Measurements from ENCODE around the gene SLC14A1. TPM values are rescaled to one million over a fixed set of nuclear protein-coding genes. Genes with fewer than 3 reads are reported as not detected.
A peak's percentile ranks its signal among the peaks of the same experiment; 100 is the strongest.

The SLC14A1 gene
- 35.8 and 40.0 TPM in 2 replicates for total RNA-seq (2014; rRNA removed; shearing (Covaris generic); ENCODE audit: low replicate concordance)

GRCh38 chr18:45723567-45724355 lies at the start of gene SLC14A1:
Gene SLC14A1 (plus strand): TSS chr18:45724181. CDS start chr18:45730321, 6,140 bp downstream.
- no peaks in the 10 kb centered on the region for H3K9me3 ChIP-seq
- no peaks in the 10 kb centered on the region for H3K27me3 ChIP-seq
- no peaks in the 10 kb centered on the region for H3K36me3 ChIP-seq
- no peak for DNase-seq
- H3K4me3 ChIP-seq: peak within 1 kb of the TSS; percentile 31

DNA sequence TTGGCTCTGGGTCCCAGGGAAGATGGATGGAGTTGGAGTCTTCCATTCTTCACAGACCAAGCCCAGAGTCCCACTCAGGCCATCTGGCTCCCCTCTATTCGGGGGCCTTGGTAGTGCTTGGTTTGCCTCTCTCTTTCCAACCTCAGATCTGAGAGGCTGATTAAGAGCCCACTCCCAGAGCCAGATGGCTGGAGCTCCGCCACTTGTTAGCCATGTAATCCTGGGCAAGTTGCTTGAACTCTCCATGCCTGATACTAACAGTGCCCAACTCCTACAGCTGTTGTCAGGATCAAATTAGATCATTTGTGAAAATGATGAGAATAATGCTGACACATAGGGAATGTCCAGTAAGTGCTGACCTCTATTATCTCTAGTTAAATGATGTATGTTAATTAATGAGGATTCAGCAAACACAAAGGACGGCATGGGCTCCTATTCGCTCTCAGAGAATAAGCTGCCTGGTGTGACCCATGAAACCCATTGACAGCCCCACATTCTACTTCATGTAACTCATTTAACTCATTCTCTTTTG lies 46.6 kb upstream of the SLC14A1 start:
- no peak overlapping the region for H3K4me3 ChIP-seq
- H3K27me3 ChIP-seq: no peaks in the 10 kb centered on the region
- DNase-seq: no peak
- no peaks in the 10 kb centered on the region for H3K9me3 ChIP-seq
- no peaks in the 10 kb centered on the region for H3K36me3 ChIP-seq

- H3K9me3 ChIP-seq: no peaks in the 10 kb centered on the region
- no peak overlapping the region for H3K4me3 ChIP-seq
- H3K27me3 ChIP-seq: no peaks in the 10 kb centered on the region
- DNase-seq: no peak
- H3K36me3 ChIP-seq: no peaks in the 10 kb centered on the region
These were observed 45.5 kb upstream of the SLC14A1 start for GRCh38 chr18:45678441-45678840.

- Histone ChIP-seq H3K9me3 (no peaks in the 10 kb centered on the region), H3K4me3 (no peak overlapping the region), H3K27me3 (no peaks in the 10 kb centered on the region), H3K36me3 (no peaks in the 10 kb centered on the region)
- DNase-seq: no peak
These were observed 45.1 kb upstream of the SLC14A1 start for GRCh38 chr18:45678850-45679249.

DNA sequence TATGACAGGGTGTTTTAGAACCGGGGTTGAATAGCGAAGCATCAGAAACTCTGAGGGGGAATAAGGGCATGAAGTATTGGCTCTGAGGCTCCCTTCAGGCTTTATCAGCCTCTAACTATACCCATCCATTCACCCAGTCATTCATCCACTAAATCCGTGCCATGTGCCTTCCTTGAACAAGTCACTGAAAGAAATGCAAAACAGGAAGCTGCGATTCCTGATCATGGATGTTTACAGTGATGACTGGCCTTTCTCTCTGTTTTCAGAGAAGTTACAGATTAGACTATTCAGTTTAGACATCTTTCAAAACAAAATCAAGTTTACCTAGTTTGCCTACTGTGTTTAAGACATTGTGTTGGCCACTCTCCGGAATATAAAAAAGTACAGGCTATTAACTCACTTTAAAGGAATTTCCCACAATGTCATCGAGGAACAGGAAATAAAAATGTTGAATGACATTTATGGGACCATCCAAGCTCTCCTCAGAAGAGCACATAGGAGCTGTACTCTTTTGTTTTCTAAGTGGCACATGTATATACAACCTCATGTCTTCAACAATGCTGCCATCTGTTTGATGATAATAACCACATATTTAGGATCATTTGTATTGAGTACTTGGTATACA lies 43.8 kb upstream of the SLC14A1 start:
- H3K27me3 ChIP-seq: no peaks in the 10 kb centered on the region
- H3K36me3 ChIP-seq: no peaks in the 10 kb centered on the region
- no peak for DNase-seq
- H3K4me3 ChIP-seq: no peak overlapping the region
- no peaks in the 10 kb centered on the region for H3K9me3 ChIP-seq

DNA sequence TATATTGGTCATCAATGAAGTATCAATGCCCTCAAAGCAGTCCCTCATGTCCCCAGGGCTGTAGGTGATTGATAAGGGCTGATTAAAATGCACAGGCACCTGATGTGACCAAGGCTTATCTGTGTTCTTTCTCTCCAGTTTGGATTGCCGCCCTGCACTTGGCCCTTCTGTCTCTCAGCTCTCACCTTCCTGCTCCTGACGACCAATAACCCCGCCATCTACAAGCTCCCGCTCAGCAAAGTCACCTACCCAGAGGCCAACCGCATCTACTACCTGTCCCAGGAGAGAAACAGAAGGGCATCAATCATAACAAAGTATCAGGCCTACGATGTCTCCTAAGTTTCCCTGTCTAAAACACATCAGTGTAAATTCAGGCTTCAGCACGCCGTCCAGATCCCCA lies 41.8 kb upstream of the SLC14A1 start:
- no peak for DNase-seq
- H3K27me3 ChIP-seq: no peaks in the 10 kb centered on the region
- no peaks in the 10 kb centered on the region for H3K36me3 ChIP-seq
- H3K4me3 ChIP-seq: no peak overlapping the region
- no peaks in the 10 kb centered on the region for H3K9me3 ChIP-seq

GRCh38 chr18:45684341-45685115 lies 39.5 kb upstream of the SLC14A1 start:
- Histone ChIP-seq H3K9me3 (no peaks in the 10 kb centered on the region), H3K4me3 (no peak overlapping the region), H3K36me3 (no peaks in the 10 kb centered on the region), H3K27me3 (no peaks in the 10 kb centered on the region)
- DNase-seq: no peak

- no peak for DNase-seq
- no peak overlapping the region for H3K4me3 ChIP-seq
- no peaks in the 10 kb centered on the region for H3K36me3 ChIP-seq
- H3K9me3 ChIP-seq: no peaks in the 10 kb centered on the region
- no peaks in the 10 kb centered on the region for H3K27me3 ChIP-seq
These were observed 36.9 kb upstream of the SLC14A1 start for GRCh38 chr18:45686891-45687611.

- Histone ChIP-seq H3K27me3 (no peaks in the 10 kb centered on the region), H3K4me3 (no peak overlapping the region), H3K36me3 (no peaks in the 10 kb centered on the region), H3K9me3 (0 out of 2 replicates have a peak, but pooled peaks cover 2% of the 10 kb centered on the region)
- no peak for DNase-seq
These were observed 36.4 kb upstream of the SLC14A1 start for GRCh38 chr18:45687621-45688020.

GRCh38 chr18:45688113-45688512 lies 35.9 kb upstream of the SLC14A1 start:
- H3K4me3 ChIP-seq: no peak overlapping the region
- DNase-seq: no peak
- no peaks in the 10 kb centered on the region for H3K36me3 ChIP-seq
- no peaks in the 10 kb centered on the region for H3K27me3 ChIP-seq
- H3K9me3 ChIP-seq: peaks cover 7% of the 10 kb centered on the region

- H3K27me3 ChIP-seq: no peaks in the 10 kb centered on the region
- no peaks in the 10 kb centered on the region for H3K36me3 ChIP-seq
- H3K4me3 ChIP-seq: no peak overlapping the region
- DNase-seq: no peak
- H3K9me3 ChIP-seq: peaks cover 14% of the 10 kb centered on the region
These were observed 35.1 kb upstream of the SLC14A1 start for GRCh38 chr18:45688833-45689232.

- H3K36me3 ChIP-seq: no peaks in the 10 kb centered on the region
- H3K9me3 ChIP-seq: peaks cover 17% of the 10 kb centered on the region
- DNase-seq: no peak
- no peaks in the 10 kb centered on the region for H3K27me3 ChIP-seq
- H3K4me3 ChIP-seq: no peak overlapping the region
These were observed 34.6 kb upstream of the SLC14A1 start for GRCh38 chr18:45689396-45689795.

DNA sequence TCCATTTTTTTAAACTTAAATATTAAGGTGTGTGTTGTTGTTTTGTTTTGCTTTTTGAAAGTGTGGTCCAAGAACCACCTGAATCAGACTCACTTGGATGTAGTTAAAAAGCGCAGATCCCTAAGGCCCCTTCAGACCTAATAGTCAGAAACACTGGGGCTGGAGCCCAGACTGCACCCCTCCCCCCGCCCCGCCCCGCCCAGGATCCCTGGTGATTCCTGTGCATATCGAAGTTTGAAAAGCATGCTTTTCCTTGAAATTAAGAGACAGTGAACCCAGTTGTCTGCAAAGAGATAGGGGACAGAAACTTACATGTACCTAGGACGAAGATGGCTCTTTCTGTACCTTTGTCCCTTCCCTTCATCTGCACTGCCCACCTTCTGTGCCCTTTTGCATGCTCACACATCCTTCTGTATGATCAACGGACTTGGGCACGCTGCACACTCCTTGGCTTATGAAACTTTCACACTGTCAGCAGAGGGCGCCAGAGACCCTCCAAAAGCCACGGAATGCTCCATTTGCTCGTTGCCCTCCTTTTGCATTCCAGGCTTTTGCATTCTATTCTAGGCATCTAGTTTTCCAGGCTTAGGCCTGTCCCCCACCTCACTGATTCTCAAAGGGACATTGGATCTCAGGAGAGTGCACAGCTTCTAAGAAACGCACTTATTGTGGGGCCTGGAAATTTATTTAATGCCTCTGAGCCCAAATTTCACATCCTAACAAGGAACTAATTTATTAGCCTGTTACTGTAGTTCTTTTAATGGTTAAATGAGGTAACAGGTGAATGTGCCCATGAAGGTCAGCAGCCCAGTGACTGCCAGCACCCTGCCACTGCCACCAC lies 32.8 kb upstream of the SLC14A1 start:
- DNase-seq: peak; percentile 63
- no peak overlapping the region for H3K4me3 ChIP-seq
- no peaks in the 10 kb centered on the region for H3K27me3 ChIP-seq
- H3K9me3 ChIP-seq: peaks cover 17% of the 10 kb centered on the region
- H3K36me3 ChIP-seq: no peaks in the 10 kb centered on the region

GRCh38 chr18:45691816-45692179 lies 32.2 kb upstream of the SLC14A1 start:
- peaks cover 17% of the 10 kb centered on the region for H3K9me3 ChIP-seq

GRCh38 chr18:45702708-45703265 lies 21.2 kb upstream of the SLC14A1 start:
- no peaks in the 10 kb centered on the region for H3K36me3 ChIP-seq
- peaks cover 19% of the 10 kb centered on the region for H3K9me3 ChIP-seq
- H3K27me3 ChIP-seq: no peaks in the 10 kb centered on the region
- H3K4me3 ChIP-seq: no peak overlapping the region
- peak; percentile 30 for DNase-seq

More at GRCh38 chr18:45691816-45692179, 32.2 kb upstream of the SLC14A1 start:
- no peaks in the 10 kb centered on the region for H3K27me3 ChIP-seq
- no peak for DNase-seq
- H3K36me3 ChIP-seq: no peaks in the 10 kb centered on the region
- no peak overlapping the region for H3K4me3 ChIP-seq
